ENCODE results near the gene ZNF853.

DNA sequence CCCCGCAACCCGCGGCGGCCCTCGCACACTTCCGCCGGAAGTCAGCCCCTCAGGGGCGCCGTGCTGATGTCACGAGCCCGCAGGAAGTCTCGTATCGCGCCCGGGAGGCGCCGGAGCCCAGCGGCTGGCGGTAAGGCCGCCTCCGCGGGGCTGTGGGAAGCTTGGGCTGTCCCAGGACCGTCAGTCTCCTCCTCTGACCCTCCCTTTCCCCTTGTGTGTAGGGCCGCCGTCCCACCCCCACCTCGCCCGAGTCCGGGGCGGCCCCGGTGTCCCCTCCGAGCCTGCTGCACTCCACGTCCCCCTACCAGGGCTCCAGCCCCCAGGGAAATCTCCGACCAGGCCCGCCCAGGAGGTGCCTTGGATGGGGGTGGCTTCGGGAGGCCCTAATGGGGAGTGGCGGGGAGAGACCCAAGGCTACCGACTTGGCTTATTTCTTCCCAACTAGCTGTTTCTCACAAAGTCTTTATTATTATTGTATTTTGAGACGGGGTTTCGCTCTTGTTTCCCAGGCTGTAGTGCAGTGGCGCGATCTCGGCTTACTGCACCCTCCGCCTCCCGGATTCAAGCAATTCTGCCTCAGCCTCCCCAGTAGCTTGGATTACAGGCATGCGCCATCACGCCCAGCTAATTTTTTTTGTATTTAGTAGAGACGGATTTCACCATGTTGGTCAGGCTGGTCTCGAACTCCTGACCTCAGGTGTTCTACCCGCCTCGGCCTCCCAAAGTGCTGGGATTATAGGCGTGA, 37.9 kb upstream of the ZNF853 start, which contains the start of gene ZDHHC4:
- TF ChIP-seq EZH2phosphoT487 (IDR thresholded peaks at IDR 0.05), result no peak
- no peak for TF ChIP-seq EZH2 (IDR thresholded peaks at IDR 0.05)
